GM12874 (cell line): ENCODE results near the gene NRXN3.

Experiments
- TF ChIP-seq, protein P1 (sequence below): IDR thresholded peaks from 2 replicates; pipeline ENCODE4 v1.5.1; 2011; ENCODE audit warnings: low read depth, mild to moderate bottlenecking, control low read depth, low read length, moderate library complexity; ENCODE audit not compliant: insufficient read depth

NRXN3 gene

DNA sequence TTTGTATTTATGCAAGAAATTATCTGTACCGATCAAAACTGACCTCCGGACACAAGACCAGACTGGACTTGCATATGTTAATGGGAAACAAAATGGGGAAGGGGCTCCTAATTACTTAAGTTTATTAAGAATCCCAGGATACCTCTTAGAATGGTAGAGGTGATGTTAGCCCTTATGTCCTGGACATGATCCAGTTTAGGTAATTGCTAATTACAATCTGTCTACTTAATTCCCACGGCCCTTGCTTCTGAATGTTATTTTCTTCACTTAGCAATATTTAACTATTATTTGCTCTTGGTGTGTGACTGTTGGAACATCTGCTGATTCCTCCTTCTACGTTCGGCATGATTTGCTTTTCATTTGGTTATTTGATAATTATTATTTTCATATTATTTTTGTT is 1397.1 kb downstream of the NRXN3 start:
- TF ChIP-seq, protein P1, sequence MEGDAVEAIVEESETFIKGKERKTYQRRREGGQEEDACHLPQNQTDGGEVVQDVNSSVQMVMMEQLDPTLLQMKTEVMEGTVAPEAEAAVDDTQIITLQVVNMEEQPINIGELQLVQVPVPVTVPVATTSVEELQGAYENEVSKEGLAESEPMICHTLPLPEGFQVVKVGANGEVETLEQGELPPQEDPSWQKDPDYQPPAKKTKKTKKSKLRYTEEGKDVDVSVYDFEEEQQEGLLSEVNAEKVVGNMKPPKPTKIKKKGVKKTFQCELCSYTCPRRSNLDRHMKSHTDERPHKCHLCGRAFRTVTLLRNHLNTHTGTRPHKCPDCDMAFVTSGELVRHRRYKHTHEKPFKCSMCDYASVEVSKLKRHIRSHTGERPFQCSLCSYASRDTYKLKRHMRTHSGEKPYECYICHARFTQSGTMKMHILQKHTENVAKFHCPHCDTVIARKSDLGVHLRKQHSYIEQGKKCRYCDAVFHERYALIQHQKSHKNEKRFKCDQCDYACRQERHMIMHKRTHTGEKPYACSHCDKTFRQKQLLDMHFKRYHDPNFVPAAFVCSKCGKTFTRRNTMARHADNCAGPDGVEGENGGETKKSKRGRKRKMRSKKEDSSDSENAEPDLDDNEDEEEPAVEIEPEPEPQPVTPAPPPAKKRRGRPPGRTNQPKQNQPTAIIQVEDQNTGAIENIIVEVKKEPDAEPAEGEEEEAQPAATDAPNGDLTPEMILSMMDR, result no peak

- TF ChIP-seq, protein P1, result no peak
These were observed 1398.4 kb downstream of the NRXN3 start for GRCh38 chr14:79568594-79568993.

DNA sequence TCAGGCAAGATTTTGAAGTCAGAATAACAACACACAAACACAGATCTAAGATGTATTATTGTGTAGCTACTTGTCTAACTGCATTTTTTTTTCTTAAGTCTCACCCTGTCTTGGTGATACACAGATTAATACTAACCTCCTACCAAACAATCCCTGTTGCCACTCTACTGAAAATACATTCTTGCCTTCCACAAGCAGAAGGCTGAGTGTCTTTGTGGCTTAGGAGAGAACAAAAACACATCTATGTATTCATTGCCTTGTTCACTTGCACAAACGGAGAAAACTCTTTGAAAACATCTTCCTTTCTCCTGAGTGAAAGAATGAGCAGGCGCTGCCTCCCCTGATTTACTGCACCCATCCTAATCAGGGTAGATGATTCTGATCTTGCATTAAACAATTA is 1398.9 kb downstream of the NRXN3 start:
- TF ChIP-seq, protein P1, result no peak

GRCh38 chr14:79570648-79571047 is 1400.5 kb downstream of the NRXN3 start:
- TF ChIP-seq, protein P1, result no peak

DNA sequence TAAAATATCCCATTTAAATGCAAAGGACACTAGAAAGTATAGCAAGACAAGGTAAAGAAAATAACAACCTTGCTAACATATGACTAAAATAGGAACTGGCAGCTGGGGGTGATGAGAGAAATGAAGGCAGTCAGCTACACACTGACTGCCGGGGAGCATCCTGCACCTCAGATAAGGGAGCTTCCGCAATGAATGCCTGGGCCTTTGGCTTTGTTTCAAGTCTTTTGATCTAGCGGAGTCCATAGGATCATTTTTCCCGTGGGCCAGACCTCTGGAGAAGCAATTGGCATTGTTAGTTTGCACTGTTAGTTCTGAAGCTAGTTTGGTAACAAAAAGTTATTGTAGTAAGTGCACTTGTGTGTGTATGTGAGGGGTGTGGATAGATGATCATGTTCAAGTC is 1401.2 kb downstream of the NRXN3 start:
- TF ChIP-seq, protein P1, result no peak

- TF ChIP-seq, protein P1, result no peak
These were observed 1403.3 kb downstream of the NRXN3 start for GRCh38 chr14:79573486-79573885.

GRCh38 chr14:79575032-79575431 is 1404.9 kb downstream of the NRXN3 start:
- TF ChIP-seq, protein P1, result no peak

- TF ChIP-seq, protein P1, result no peak
These were observed 1406.3 kb downstream of the NRXN3 start for GRCh38 chr14:79576424-79576823.
